OCI-LY7 (cell line): ENCODE data around the gene MTHFD1L.
"Not testable (repeated sequence)": the region's sequence is repeated elsewhere in the genome, so short reads cannot be mapped to it uniquely, and the experiment has no call there.

Source experiments
- CTCF ChIP-seq: fragments of 200-600 bp; sonication (generic); conservative IDR thresholded peaks from 2 replicates; pipeline ENCODE4 v1.5.1; 2014; ENCODE audit warnings: mild to moderate bottlenecking, antibody characterized with exemption, low read length, moderate library complexity, mixed read lengths
- EZH2phosphoT487 ChIP-seq: fragments of 200-600 bp; sonication (generic); IDR thresholded peaks from 2 replicates; pipeline ENCODE4 v1.6.1; 2018; ENCODE audit warnings: low read depth, borderline replicate concordance, mild to moderate bottlenecking, mixed run types, antibody characterized with exemption, low read length, moderate library complexity, mixed read lengths

DNA sequence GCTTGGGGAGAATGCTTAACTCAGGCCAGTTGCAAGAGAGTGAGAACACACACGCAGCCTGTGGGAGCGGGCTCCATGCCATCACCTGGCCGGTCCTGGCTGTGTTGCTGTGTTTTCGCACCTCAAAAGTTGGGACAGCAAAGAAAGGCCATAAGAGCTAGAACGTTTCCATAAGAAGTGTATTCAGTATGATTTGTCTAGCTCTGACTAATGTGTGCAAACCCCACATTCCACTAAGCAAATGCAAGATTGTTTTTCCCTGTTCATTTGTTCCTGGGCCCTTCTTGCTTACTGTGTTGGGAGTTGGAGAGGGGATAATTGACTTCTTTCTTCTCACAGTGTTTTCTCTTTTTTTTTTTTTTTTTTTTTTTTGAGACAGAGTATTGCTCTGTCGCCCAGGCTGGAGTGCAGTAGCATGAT, 177.4 kb downstream of the MTHFD1L start:
- TF ChIP-seq CTCF, EZH2phosphoT487: not testable (repeated sequence)
